Colonic mucosa (tissue), 4 donors: ENCODE results near the gene FAM110D. TPM values are rescaled to one million over a fixed set of nuclear protein-coding genes. Genes with fewer than 3 reads are reported as not detected.

Experiments
- DNase-seq: peaks from one replicate; pipeline ENCODE4 v3.0.0-alpha.2; 2020
- H3K27ac ChIP-seq: fragments of 200-600 bp; one replicate; pipeline ENCODE4 v1.8.0; 2021
- H3K27me3 ChIP-seq: fragments of 200-600 bp; one replicate; pipeline ENCODE4 v1.8.0; 2021
- H3K36me3 ChIP-seq: fragments of 200-600 bp; one replicate; pipeline ENCODE4 v1.8.0; 2021
- H3K4me1 ChIP-seq: fragments of 200-600 bp; one replicate; pipeline ENCODE4 v1.8.0; 2021; ENCODE audit warnings: mild to moderate bottlenecking
- H3K4me3 ChIP-seq: fragments of 200-600 bp; one replicate; pipeline ENCODE4 v1.8.0; 2021
- H3K9ac ChIP-seq, 2 donors: one replicate each; pipeline ENCODE4 v1.7.0; 2013; ENCODE audit warnings: control low read depth in 2 of 2, low read depth in 2 of 2, low read length in 2 of 2
- H3K9me3 ChIP-seq: fragments of 200-600 bp; one replicate; pipeline ENCODE4 v1.8.0; 2021
- intact Hi-C: fragments of 100-400 bp; cut with DNase I; formaldehyde crosslinking; loops from one replicate; pipeline ENCODE4 v1.14.1; 2022
- total RNA-seq, 2 donors: library from RNA; stranded (reverse); fragmentation: NEBNext Ultra II Directional in 1 of 2; extraction: Animal tissue kit (Norgen Biotek cat#: 25700) in 1 of 2; gene quantifications; one replicate each; pipeline ENCODE4 v1.2.1, GENCODE V29; 2021
- TF ChIP-seq, protein P1 (sequence below): fragments of 200-600 bp; IDR thresholded peaks from one replicate; pipeline ENCODE4 v1.8.0; 2022; ENCODE audit warnings: antibody characterized with exemption, mild to moderate bottlenecking
- donor health status: healthy.
- donor health status: DM: no; HTN: no; CAD: no.
- donor health status: DM: no; HTN: no; CAD: no.

Gene FAM110D
- total RNA-seq, 2 donors from 2014 or later: 0.57 to 1.1 TPM

DNA sequence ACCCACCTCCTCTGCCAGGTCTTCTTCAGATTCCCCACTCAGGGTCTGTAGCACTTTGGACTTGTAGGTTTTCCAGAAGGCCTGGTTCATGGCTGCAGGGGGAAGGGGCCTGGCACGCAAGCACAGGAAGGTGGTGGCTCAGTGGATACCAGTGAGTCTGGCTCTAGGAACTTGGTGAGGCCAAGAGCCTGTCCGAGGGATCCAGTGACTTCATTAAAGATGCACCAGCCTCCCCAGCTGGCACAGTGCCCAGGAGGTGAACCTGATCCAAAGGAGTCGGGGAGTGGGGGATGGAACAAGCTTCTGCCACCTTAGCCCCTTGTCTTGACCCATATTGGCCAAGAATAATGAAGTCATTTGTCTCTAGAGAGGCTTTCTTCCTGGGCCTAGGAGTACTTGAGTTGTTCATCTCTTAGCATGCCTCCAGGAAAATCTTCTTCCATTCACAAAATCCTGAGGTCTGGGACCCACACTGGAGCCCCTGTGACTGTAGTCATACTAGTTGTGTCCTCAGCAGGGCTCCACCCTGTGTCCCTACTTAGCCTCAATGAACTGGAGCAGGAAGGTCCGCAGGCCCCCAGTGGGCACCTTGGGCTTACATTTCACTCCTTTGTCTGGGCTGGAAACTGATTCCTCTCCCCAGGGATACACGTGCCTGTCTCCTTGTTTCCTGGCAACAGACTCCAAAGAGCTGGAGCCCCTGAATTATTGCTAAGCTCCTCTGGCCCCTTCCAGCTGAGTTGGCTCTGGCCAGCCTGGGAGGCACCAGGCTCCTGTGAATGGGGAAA lies 9.7 kb downstream of the FAM110D start, which contains the start of gene C1orf232:
Gene C1orf232 (minus strand): TSS at position 554 of the 788 bp plus-strand sequence. CDS start 464 bp downstream, at position 90.
- no peaks in the 10 kb centered on the region for H3K27me3 ChIP-seq
- H3K27ac ChIP-seq: peak within 1 kb of the TSS; percentile 48
- peaks cover 6% of the 10 kb centered on the region for H3K4me1 ChIP-seq
- intact Hi-C loops: loop anchor here (5.0 to 10.0 kb wide), 2 partner anchors 64 to 156 kb away; partner anchors contain the start of gene CEP85
- H3K9me3 ChIP-seq: no peaks in the 10 kb centered on the region
- H3K9ac ChIP-seq: peak within 1 kb of the TSS; percentile 85 to 97
- H3K4me3 ChIP-seq: peak within 1 kb of the TSS; percentile 92
- H3K36me3 ChIP-seq: no peaks in the 10 kb centered on the region
- TF ChIP-seq, protein P1, sequence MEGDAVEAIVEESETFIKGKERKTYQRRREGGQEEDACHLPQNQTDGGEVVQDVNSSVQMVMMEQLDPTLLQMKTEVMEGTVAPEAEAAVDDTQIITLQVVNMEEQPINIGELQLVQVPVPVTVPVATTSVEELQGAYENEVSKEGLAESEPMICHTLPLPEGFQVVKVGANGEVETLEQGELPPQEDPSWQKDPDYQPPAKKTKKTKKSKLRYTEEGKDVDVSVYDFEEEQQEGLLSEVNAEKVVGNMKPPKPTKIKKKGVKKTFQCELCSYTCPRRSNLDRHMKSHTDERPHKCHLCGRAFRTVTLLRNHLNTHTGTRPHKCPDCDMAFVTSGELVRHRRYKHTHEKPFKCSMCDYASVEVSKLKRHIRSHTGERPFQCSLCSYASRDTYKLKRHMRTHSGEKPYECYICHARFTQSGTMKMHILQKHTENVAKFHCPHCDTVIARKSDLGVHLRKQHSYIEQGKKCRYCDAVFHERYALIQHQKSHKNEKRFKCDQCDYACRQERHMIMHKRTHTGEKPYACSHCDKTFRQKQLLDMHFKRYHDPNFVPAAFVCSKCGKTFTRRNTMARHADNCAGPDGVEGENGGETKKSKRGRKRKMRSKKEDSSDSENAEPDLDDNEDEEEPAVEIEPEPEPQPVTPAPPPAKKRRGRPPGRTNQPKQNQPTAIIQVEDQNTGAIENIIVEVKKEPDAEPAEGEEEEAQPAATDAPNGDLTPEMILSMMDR: no peak
- DNase-seq: no peak

DNA sequence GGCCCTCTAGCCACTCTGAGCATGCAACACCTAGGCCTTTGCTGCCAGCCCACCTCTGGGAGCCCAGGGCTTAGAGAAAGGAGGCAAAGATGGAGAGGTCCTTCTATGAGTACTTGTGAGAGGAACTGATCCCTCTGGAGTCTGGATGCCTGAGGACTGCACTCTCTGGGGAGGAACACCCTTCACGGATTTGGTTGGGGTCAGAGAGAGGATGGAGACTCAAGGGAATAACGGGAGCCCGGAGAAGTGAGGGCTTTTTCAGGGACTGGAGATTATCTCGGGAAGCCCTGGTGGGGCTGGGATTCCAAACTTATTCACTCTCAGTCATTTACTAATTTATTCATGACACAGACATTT lies 10.3 kb downstream of the FAM110D start:
- H3K27me3 ChIP-seq: no peaks in the 10 kb centered on the region
- peak overlapping the region; percentile 92 for H3K4me3 ChIP-seq
- no peaks in the 10 kb centered on the region for H3K36me3 ChIP-seq
- H3K9ac ChIP-seq: peak overlapping the region in 1 of 2 donors; percentile 85
- no peaks in the 10 kb centered on the region for H3K9me3 ChIP-seq
- DNase-seq: no peak
- intact Hi-C loops: loop anchor here (5.0 to 10.0 kb wide), 2 partner anchors 63 to 156 kb away; partner anchors contain the start of gene CEP85
- peaks cover 6% of the 10 kb centered on the region for H3K4me1 ChIP-seq
- no peak overlapping the region for H3K27ac ChIP-seq
- TF ChIP-seq, protein P1: no peak

DNA sequence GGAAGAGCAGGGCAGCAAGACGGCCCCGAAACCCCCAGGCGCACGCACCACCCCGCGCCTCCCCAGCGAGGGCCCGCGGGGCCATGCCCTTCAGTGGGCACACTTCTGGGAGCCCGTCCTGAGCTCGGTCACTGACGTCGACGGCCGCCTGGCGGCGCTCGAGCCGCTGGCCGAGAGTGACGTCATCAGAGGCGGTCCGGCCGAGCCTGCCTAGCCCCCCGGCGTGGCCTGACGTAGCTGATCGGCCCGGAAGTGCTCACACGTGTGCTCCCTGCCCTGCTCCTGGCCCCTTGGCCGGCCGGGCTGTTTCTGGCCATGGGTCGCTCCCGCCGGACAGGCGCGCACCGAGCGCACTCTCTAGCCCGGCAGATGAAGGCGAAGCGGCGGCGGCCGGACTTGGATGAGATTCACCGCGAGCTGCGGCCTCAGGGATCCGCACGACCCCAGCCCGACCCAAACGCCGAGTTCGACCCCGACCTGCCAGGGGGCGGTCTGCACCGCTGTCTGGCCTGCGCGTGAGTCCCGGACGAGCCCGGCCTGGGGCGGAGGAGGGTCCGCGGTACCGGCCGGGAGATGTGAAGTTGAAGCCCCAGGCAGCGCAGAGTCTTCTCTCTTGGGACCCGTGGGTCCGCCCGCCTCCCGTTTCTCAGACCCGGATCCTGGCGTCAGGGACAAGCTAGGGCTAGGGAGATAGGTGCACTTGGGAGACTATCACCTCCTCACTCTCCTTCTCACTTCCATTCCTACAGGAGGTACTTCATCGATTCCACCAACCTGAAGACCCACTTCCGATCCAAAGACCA lies 11.0 kb downstream of the FAM110D start, which contains the start of gene ZNF593:
Gene ZNF593 (plus strand): TSS at position 240 of the 803 bp plus-strand sequence. CDS start 76 bp downstream, at position 316.
- Histone ChIP-seq H3K27me3 (no peaks in the 10 kb centered on the region), H3K36me3 (no peaks in the 10 kb centered on the region), H3K27ac (peak within 1 kb of the TSS; percentile 48), H3K4me1 (peaks cover 6% of the 10 kb centered on the region), H3K4me3 (peak within 1 kb of the TSS; percentile 92), H3K9me3 (no peaks in the 10 kb centered on the region), H3K9ac (peak within 1 kb of the TSS; percentile 85 to 97)
- TF ChIP-seq, protein P1: peak; percentile 88
- DNase-seq: peak; percentile 92
- intact Hi-C loops: loop anchor here (5.0 to 10.0 kb wide), 2 partner anchors 62 to 155 kb away; partner anchors contain the start of gene CEP85

DNA sequence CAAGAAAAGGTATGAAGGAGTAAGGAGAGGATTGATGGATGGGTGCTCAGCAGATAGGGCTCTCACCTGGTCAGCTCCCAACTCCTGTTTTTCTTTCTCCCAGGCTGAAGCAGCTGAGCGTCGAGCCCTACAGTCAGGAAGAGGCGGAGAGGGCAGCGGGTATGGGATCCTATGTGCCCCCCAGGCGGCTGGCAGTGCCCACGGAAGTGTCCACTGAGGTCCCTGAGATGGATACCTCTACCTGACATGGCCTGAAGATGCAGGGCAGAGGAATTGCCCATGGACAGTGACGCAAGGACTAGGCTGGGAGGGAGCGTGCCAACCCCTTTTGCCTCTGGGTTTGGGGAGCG lies 11.6 kb downstream of the FAM110D start:
- peaks cover 6% of the 10 kb centered on the region for H3K4me1 ChIP-seq
- intact Hi-C loops: no loop called here
- H3K36me3 ChIP-seq: no peaks in the 10 kb centered on the region
- no peaks in the 10 kb centered on the region for H3K27me3 ChIP-seq
- no peak overlapping the region for H3K27ac ChIP-seq
- peak overlapping the region; percentile 92 for H3K4me3 ChIP-seq
- H3K9ac ChIP-seq: peak overlapping the region; percentile 85 to 97
- TF ChIP-seq, protein P1: no peak
- DNase-seq: no peak
- H3K9me3 ChIP-seq: no peaks in the 10 kb centered on the region
